ENCODE data around the gene AEBP1. TPM values are rescaled to one million over a fixed set of nuclear protein-coding genes. Genes with fewer than 3 reads are reported as not detected.

AEBP1 gene
- total and polyA plus RNA-seq, 9 donors, result 137 to 563 (median 283) TPM

DNA sequence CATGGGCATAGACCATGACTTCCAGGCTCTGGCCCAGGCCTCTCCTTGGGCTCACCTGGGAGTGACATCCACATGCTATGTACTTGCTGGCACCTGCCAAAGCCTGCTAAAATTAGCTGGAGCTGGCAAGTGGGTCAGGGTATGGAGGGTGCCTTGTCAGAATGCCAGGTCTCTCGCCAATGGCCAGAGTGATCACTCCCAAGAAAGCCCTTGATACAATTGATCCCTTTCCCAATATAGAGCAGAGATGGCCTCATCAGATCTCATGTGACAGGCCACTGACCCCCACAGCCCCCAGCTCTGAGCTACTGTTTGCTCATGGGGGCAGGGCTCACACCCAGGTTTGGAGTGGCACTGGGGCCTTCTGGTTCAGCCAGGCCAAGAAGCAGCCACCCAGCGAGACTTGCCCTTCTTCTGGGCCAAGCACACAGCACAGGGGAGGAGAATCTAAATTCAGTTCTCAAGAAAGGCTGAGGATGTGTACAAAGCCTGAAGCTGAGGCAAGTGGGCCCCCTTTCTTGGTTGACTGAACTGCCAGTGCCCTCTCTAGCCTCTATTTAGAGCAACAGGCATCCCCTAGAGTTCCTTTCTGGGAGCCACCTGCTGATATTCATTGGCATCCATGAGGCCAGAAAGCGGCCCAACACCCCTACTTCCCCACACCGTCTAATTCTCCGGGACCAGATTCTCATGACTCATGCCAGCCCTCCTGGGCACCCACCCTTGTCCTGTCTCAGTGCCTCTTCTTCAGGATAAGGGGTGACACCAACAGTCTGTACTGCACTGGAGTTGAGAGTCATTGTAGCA lies 55.9 kb downstream of the AEBP1 start:
- no peaks in the 10 kb centered on the region for H3K36me3 ChIP-seq
- H3K4me1 ChIP-seq (ENCODE audit: insufficient read depth), result no peaks in the 10 kb centered on the region
- no peaks in the 10 kb centered on the region for H3K27me3 ChIP-seq
- H3K27ac ChIP-seq, result no peak overlapping the region
- WGBS, 3 donors, result 83 to 96% (median 92%) methylated on average over 5 of the region's 5 CpGs
- H3K4me3 ChIP-seq, result no peak overlapping the region
- DNase-seq, result no peak
- intact Hi-C loops (cut with DNase I), result no loop called here
- no peaks in the 10 kb centered on the region for H3K9me3 ChIP-seq
- TF ChIP-seq, protein P1, sequence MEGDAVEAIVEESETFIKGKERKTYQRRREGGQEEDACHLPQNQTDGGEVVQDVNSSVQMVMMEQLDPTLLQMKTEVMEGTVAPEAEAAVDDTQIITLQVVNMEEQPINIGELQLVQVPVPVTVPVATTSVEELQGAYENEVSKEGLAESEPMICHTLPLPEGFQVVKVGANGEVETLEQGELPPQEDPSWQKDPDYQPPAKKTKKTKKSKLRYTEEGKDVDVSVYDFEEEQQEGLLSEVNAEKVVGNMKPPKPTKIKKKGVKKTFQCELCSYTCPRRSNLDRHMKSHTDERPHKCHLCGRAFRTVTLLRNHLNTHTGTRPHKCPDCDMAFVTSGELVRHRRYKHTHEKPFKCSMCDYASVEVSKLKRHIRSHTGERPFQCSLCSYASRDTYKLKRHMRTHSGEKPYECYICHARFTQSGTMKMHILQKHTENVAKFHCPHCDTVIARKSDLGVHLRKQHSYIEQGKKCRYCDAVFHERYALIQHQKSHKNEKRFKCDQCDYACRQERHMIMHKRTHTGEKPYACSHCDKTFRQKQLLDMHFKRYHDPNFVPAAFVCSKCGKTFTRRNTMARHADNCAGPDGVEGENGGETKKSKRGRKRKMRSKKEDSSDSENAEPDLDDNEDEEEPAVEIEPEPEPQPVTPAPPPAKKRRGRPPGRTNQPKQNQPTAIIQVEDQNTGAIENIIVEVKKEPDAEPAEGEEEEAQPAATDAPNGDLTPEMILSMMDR (IDR thresholded peaks at IDR 0.05), result no peak
- TF ChIP-seq POLR2A (IDR thresholded peaks at IDR 0.05) (no peak), EP300 (IDR thresholded peaks at IDR 0.05) (no peak)

DNA sequence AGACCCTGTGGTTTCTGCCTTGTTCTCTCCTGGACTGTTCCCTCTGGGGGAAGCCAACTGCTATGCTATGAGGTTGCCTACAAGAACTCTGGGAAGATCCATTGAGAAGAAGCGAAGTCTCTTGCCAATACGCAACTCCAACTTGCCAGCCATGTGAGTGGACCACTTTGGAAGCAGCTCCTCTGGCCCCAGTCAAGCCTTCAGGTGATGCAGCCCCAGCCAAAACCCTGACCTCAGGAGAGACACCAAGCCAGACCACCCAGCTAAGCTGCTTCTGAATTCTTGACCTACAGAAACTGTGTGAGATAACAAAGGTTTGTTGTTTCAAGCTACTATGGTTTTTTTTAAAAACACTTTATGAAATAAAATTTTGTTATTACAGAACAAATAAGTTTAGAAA lies 57.2 kb downstream of the AEBP1 start:
- Histone ChIP-seq H3K27ac (no peak overlapping the region), H3K27me3 (no peaks in the 10 kb centered on the region), H3K9me3 (no peaks in the 10 kb centered on the region), H3K4me1 (ENCODE audit: insufficient read depth) (no peaks in the 10 kb centered on the region), H3K36me3 (no peaks in the 10 kb centered on the region), H3K4me3 (no peak overlapping the region)
- no peak for DNase-seq
- WGBS, 3 donors, result 92 to 100% (median 98%) methylated on average over 2 of the region's 2 CpGs
- no peak for TF ChIP-seq EP300 (IDR thresholded peaks at IDR 0.05)
- no peak for TF ChIP-seq POLR2A (IDR thresholded peaks at IDR 0.05)
- TF ChIP-seq, protein P1 (IDR thresholded peaks at IDR 0.05), result no peak
- intact Hi-C loops (cut with DNase I), result no loop called here

DNA sequence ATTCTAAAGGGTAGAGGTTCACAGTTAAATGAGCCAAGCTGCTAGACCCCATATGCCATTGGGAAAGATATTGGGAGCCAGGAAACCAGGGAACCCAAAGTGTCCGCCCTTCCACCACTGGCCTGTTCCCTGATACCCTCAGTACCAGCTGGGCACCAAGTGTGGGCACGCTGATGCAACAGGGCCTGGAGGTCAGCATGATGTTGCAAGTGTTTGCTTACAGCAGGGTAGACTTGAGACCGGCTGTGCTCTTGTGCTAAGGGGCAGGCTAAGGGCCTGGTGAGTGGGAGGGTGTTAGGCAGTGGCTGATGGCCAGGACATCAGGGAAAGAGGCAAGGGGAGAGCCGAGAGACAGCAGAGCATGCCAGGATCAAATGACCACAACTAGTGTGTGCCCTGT lies 58.0 kb downstream of the AEBP1 start:
- TF ChIP-seq EP300 (IDR thresholded peaks at IDR 0.05) (no peak), POLR2A (IDR thresholded peaks at IDR 0.05) (no peak)
- TF ChIP-seq, protein P1 (IDR thresholded peaks at IDR 0.05), result no peak
- DNase-seq, result no peak
- Histone ChIP-seq H3K27ac (no peak overlapping the region), H3K4me1 (ENCODE audit: insufficient read depth) (no peaks in the 10 kb centered on the region), H3K36me3 (no peaks in the 10 kb centered on the region), H3K27me3 (no peaks in the 10 kb centered on the region), H3K4me3 (no peak overlapping the region), H3K9me3 (no peaks in the 10 kb centered on the region)
- intact Hi-C loops (cut with DNase I), result no loop called here
- WGBS, 3 donors, result 64 to 68% (median 65%) methylated on average over 4 of the region's 4 CpGs

DNA sequence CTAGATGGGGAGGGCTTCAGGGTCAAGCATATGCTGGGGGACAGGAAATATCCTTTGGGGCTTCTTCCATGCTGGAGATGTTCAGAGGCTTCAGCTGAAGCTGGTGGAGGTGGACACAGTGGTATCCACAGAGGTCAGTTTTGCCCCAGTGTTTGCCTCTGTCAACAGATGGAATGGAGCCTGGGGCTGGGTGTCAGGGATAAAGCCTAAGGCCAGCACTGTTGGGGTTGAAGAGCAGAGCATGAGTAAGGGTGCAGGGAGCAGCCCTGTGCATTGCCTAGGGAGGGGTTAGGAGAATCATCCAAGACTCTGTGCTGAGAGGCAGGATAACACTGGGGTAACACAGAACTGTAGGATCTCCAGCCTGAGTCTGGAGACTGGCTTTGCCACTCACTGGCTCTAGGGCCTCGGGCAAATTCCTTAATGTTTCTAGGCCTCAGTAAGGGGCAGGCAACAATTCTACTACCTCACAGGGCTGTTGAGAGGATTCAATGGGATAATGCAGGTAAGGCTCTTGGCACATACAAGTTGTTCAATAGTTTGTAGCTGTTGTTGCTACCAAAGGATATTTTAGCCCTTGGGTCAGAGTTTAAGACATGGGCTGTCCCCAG lies 58.7 kb downstream of the AEBP1 start:
- 50 to 82% (median 71%) methylated on average over 1 of the region's 1 CpG for WGBS, 3 donors
- no peak overlapping the region for H3K4me3 ChIP-seq
- DNase-seq, result no peak
- no peaks in the 10 kb centered on the region for H3K27me3 ChIP-seq
- no peaks in the 10 kb centered on the region for H3K36me3 ChIP-seq
- TF ChIP-seq EP300 (IDR thresholded peaks at IDR 0.05) (no peak), POLR2A (IDR thresholded peaks at IDR 0.05) (no peak)
- TF ChIP-seq, protein P1 (IDR thresholded peaks at IDR 0.05), result no peak
- H3K27ac ChIP-seq, result no peak overlapping the region
- no peaks in the 10 kb centered on the region for H3K4me1 ChIP-seq (ENCODE audit: insufficient read depth)
- intact Hi-C loops (cut with DNase I), result no loop called here
- H3K9me3 ChIP-seq, result no peaks in the 10 kb centered on the region
